HG03280 (cell line): Measurements from ENCODE around the gene TATDN2.

Experiments
- ATAC-seq: cut with Tn5 transposase; IDR thresholded peaks from one replicate; pipeline ENCODE4 v1.9.1; 2021; ENCODE audit warnings: mild to moderate bottlenecking, moderate library complexity; ENCODE audit not compliant: unreplicated experiment

The TATDN2 gene

GRCh38 chr3:10234526-10235230 is 13.6 kb upstream of the TATDN2 start:
- no peak for ATAC-seq

- no peak for ATAC-seq
Observed at GRCh38 chr3:10235551-10235950, 12.7 kb upstream of the TATDN2 start.

- no peak for ATAC-seq
Observed at GRCh38 chr3:10238345-10239183, 9.7 kb upstream of the TATDN2 start.

GRCh38 chr3:10240799-10241198 is 7.5 kb upstream of the TATDN2 start:
- no peak for ATAC-seq

DNA sequence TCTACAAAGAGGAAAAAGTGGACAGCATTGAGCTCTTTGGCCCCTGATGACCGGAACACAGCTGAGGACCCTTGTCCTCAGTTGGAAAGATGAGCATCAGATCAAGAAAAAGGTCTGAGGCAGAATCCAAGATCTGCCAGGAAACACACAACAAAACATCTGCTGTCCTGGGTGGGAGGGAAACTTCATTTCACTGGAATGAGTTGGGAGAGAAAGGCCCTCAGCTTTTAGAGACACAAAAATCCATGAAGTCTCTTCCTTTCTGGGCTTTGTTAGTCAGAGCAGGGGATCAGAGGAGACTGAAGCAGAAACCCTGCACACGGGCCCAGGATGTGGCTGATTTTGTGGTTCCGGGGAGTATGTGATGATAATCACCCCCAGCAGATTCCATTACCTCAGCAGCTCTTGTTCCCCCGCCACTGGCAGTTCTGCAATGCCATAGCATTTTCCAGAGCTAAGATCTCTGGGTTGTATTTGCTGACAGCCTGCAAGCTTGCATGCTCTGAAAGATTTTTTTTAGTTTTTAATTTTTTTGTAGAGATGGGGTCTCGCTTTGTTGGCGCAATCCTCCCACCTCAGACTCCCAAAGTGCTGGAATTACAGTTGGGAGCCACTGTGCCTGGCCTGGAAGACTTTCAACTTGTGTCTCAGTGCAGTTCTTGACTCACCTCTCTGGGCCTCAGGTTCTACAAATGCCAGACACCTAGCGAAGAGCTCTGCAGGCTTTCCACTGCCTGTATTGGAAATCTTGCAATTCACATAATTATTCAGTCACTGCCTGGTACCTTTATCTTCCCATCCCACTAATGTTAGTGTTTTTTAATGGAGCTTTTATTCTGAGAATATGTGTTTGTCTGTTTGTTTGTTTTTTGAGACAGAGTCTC is 5.8 kb upstream of the TATDN2 start:
- no peak for ATAC-seq

GRCh38 chr3:10244009-10244408 is 4.2 kb upstream of the TATDN2 start:
- ATAC-seq: no peak

DNA sequence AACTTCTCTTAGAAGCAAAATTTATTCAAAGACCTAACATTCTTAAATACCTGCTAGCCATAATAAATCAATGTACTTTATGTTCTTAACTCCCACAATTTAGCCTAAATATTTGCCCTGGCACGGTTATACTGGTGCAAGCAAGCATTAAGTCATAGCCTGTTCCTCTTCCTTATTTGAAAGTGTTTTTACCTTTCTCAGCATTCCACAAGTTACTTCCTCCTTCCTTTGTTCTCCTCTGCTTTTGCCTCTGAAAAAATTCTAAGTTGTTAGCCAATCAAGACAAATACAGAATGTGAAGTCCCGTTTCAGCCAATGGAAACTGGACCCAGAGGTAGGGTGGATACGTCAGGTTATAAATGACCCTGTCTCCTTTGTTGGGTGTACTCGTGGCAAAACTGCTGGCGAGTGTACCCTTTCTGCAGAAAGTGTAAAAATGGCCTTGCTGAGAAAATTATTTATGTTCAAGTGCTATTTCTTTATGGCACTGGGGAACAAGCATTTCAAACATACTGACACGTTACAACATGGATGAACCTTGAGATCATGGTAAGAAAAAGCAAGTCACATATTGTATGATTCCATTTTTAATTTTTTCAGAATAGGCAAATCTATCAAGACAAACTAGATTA is 3.1 kb upstream of the TATDN2 start:
- no peak for ATAC-seq

GRCh38 chr3:10247679-10248183 is 528 bp upstream of the TATDN2 start:
- ATAC-seq: no peak

GRCh38 chr3:10248984-10249748 is 907 bp downstream of the TATDN2 start:
- no peak for ATAC-seq

- no peak for ATAC-seq
Observed at GRCh38 chr3:10249833-10250232, 1.6 kb downstream of the TATDN2 start.

DNA sequence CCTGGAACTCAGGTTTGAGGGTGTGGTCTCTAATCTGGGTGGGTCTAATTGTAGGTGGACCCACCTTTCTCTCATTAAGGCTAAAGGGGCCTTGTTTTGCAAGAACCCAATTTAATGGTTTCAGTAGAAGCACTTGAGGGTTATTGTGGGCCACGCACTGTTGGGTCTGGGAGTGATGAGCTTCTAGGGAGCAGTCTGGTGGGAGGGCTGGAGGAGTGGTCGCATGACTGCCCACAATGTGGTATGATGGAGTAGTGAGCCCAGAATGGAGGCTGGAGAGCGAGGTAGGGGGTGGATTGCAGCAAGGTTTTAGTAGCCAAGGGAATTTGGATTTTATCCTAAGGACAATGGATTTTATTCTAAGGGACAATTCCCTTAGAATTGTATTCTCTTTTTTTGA is 2.7 kb downstream of the TATDN2 start:
- no peak for ATAC-seq

DNA sequence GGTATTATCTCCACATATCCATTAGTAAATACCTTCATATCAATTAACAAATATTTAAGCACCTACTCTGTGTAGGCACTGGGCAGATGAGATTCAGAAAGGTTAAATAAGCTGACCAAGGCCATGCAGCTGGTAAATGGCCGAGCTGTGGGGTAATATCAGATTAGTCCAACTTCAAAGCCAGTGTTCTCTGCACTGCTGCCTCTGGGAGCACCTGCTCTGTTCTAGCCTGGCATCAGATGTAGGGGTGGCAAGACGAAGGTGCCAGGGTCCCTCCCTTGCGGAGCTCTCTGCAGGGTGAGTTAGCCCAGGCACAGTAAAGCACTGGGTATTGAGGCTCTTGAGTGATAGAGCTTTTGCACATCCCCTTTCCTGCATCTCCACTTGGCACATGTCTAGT is 5.5 kb downstream of the TATDN2 start:
- ATAC-seq: no peak

DNA sequence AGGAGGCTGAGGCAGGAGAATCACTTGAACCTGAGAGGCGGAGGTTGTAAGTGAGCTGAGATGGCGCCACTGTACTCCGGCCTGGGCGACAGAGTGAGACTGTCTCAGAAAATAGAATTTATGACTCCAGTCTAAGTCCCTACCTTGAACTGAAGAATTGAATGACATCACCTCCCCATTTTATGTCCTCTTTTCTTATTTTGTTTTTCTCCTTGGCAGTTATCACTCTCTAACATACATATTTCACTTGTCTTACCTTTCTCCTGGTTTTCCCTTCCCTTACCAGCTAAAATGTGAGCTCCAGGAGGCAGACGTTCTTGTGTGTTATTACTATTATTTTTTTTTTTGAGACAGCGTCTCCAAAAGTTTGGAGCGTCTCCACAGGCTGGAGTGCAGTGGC is 7.6 kb downstream of the TATDN2 start:
- no peak for ATAC-seq

DNA sequence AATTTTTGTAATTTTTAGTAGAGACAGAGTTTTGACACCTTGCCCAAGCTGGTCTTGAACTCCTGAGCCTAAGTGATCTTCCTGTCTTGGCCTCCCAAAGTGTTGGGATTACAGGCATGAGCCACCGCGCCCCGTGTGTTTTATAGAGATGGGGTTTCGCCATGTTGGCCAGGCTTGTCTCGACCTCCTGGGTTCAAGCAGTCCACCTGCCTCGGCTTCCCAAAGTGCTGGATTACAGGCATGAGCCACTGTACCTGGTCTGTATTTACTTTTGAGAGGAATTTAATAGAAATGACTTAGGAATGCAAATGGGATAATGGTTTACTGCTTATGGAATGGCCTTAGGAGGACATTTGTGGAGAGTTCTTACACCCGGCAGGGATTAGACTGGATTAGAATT is 10.8 kb downstream of the TATDN2 start:
- no peak for ATAC-seq

GRCh38 chr3:10259798-10260197 is 11.5 kb downstream of the TATDN2 start:
- ATAC-seq: no peak

DNA sequence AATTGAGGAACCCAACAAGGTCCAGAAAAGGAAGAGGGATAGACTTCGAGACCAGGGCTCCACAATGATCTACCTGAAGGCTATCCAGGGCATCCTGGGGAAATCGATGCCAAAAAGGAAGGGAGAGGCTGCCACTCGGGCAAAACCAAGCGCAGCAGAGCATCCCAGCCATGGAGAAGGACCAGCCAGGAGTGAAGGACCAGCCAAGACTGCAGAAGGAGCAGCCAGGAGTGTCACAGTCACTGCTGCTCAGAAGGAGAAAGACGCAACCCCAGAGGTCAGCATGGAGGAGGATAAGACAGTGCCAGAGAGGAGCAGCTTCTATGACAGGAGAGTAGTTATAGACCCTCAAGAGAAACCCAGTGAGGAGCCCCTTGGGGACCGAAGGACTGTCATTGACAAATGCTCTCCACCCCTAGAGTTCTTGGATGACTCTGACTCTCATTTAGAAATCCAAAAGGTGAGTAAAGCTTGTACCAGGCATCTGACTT is 12.0 kb downstream of the TATDN2 start:
- ATAC-seq: no peak

- no peak for ATAC-seq
Observed at GRCh38 chr3:10262027-10262426, 13.8 kb downstream of the TATDN2 start.

- ATAC-seq: peak; percentile 62
Observed at GRCh38 chr3:10263646-10264363, 15.5 kb downstream of the TATDN2 start.

DNA sequence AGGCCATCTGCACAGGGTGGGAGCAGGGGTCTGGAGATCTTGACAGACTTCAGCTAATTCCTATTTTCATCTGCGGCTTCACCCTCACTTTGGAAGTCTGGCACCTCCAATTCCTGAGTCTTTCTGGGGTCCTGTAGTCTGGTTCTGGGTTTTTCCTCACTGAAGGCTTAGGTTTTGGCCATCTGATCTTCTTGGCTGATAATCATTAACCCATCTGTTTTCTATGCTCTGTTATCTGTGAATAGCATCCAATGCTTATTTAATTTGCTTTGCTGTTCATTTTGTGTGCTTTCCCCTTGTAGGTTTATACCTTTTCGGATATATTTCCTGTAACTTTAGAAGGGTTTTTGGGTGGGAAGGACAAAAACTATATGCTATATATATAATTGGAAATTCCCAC is 17.6 kb downstream of the TATDN2 start:
- no peak for ATAC-seq
